ENCODE data around the gene ISCA2. TPM values are rescaled to one million over a fixed set of nuclear protein-coding genes. Genes with fewer than 3 reads are reported as not detected.

ISCA2 gene
- total and polyA plus RNA-seq, 9 donors, result 21.7 to 27.1 (median 24.5) TPM

GRCh38 chr14:74506411-74506851, 12.9 kb downstream of the ISCA2 start:
- 83% methylated on average over 13 of the region's 13 CpGs for WGBS (ENCODE audit: insufficient coverage)
- no peak overlapping the region for H3K4me3 ChIP-seq (ENCODE audit: low read length)

DNA sequence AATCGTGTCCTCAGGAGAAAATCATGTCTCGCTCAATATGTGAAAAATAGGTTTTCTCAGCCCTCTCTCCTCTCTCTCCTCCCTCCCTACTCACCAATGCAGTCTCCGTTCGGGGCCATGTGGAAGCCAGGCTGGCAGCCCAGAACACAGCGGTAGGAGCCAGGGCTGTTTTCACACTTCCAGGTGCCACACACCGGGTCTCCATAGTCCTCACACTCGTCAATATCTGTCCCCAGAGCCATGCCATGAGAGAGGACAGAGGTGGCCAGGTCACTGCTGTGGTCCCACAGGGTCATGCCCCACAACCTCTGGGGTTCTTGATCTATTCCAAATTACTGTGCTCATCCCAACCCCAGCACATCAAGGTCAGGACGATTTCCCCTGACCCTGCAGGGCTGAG, 13.5 kb downstream of the ISCA2 start:
- H3K27me3 ChIP-seq (ENCODE audit: control insufficient read depth, insufficient read depth, low read length), result peaks cover 17% of the 10 kb centered on the region
- no peak overlapping the region for H3K27ac ChIP-seq (ENCODE audit: low read length)
- H3K4me1 ChIP-seq (ENCODE audit: control insufficient read depth, insufficient read depth, low read length), result peaks cover 10% of the 10 kb centered on the region
- WGBS (ENCODE audit: insufficient coverage), result 59% methylated on average over 6 of the region's 8 CpGs
- no peaks in the 10 kb centered on the region for H3K9me3 ChIP-seq (replicated peaks; ENCODE audit: control insufficient read depth, low read depth, low read length)
- no peak for DNase-seq
- H3K4me3 ChIP-seq (ENCODE audit: low read length), result no peak overlapping the region
- H3K36me3 ChIP-seq (ENCODE audit: control insufficient read depth, insufficient read depth, low read length), result no peaks in the 10 kb centered on the region

More at GRCh38 chr14:74506411-74506851, 12.9 kb downstream of the ISCA2 start:
- Histone ChIP-seq H3K9me3 (replicated peaks; ENCODE audit: control insufficient read depth, low read depth, low read length) (no peaks in the 10 kb centered on the region), H3K27me3 (ENCODE audit: control insufficient read depth, insufficient read depth, low read length) (peaks cover 17% of the 10 kb centered on the region), H3K36me3 (ENCODE audit: control insufficient read depth, insufficient read depth, low read length) (no peaks in the 10 kb centered on the region), H3K4me1 (ENCODE audit: control insufficient read depth, insufficient read depth, low read length) (peaks cover 9% of the 10 kb centered on the region), H3K27ac (ENCODE audit: low read length) (no peak overlapping the region)
- no peak for DNase-seq

DNA sequence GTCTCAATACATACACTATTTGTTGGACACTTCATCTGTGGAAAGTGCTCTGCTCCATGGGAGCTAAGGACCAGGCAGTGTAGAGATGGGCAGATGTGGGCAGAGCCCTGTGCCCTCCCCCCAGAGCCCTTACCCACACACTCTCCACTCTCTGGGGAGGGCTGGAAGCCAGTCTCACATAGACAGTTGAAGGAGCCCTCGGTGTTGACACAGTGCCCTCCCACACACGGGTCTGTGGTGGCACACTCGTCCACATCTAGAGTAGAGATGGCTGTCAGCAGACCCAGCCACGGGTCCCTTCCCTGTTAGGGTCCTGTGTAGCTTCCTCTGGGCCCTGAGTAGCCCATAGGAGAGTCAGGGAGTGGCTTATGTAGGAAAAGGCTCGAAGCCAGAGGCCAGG, 14.3 kb downstream of the ISCA2 start:
- Histone ChIP-seq H3K4me3 (ENCODE audit: low read length) (no peak overlapping the region), H3K4me1 (ENCODE audit: control insufficient read depth, insufficient read depth, low read length) (peaks cover 10% of the 10 kb centered on the region), H3K27me3 (ENCODE audit: control insufficient read depth, insufficient read depth, low read length) (peaks cover 17% of the 10 kb centered on the region), H3K36me3 (ENCODE audit: control insufficient read depth, insufficient read depth, low read length) (no peaks in the 10 kb centered on the region), H3K27ac (ENCODE audit: low read length) (no peak overlapping the region), H3K9me3 (replicated peaks; ENCODE audit: control insufficient read depth, low read depth, low read length) (no peaks in the 10 kb centered on the region)
- no peak for DNase-seq
- 63% methylated on average over 1 of the region's 5 CpGs for WGBS (ENCODE audit: insufficient coverage)

DNA sequence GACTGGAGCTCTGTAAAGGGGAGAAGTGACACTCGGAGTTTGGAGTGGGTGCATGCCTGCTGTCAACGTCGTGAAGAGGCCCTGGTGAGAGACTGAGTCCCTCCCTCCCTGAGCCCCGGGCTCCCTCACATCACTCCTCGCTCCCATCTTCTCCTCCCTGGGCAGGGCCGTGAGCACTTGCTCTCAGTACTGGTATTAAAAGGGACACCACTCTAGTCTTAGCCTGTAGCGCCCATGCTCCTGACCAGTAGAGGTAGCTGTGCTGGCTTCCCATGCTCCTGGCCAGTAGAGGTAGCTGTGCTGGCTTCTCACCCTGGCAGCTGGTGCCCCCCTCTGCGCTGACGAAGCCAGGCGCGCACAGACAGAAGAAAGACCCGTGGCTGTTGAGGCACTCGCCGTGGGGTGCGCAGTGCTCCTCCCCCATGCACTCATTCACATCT, 14.7 kb downstream of the ISCA2 start:
- Histone ChIP-seq H3K4me3 (ENCODE audit: low read length) (no peak overlapping the region), H3K36me3 (ENCODE audit: control insufficient read depth, insufficient read depth, low read length) (no peaks in the 10 kb centered on the region), H3K9me3 (replicated peaks; ENCODE audit: control insufficient read depth, low read depth, low read length) (no peaks in the 10 kb centered on the region), H3K27me3 (ENCODE audit: control insufficient read depth, insufficient read depth, low read length) (peaks cover 17% of the 10 kb centered on the region), H3K4me1 (ENCODE audit: control insufficient read depth, insufficient read depth, low read length) (peaks cover 14% of the 10 kb centered on the region), H3K27ac (ENCODE audit: low read length) (no peak overlapping the region)
- DNase-seq, result no peak
- WGBS (ENCODE audit: insufficient coverage), result 31% methylated on average over 3 of the region's 15 CpGs

- no peak for DNase-seq
- 65% methylated on average over 13 of the region's 13 CpGs for WGBS (ENCODE audit: insufficient coverage)
- Histone ChIP-seq H3K27ac (ENCODE audit: low read length) (no peak overlapping the region), H3K36me3 (ENCODE audit: control insufficient read depth, insufficient read depth, low read length) (no peaks in the 10 kb centered on the region), H3K4me1 (ENCODE audit: control insufficient read depth, insufficient read depth, low read length) (peaks cover 16% of the 10 kb centered on the region), H3K4me3 (ENCODE audit: low read length) (no peak overlapping the region), H3K27me3 (ENCODE audit: control insufficient read depth, insufficient read depth, low read length) (peaks cover 17% of the 10 kb centered on the region), H3K9me3 (replicated peaks; ENCODE audit: control insufficient read depth, low read depth, low read length) (no peaks in the 10 kb centered on the region)
Measured at GRCh38 chr14:74508844-74509428, 15.4 kb downstream of the ISCA2 start.

DNA sequence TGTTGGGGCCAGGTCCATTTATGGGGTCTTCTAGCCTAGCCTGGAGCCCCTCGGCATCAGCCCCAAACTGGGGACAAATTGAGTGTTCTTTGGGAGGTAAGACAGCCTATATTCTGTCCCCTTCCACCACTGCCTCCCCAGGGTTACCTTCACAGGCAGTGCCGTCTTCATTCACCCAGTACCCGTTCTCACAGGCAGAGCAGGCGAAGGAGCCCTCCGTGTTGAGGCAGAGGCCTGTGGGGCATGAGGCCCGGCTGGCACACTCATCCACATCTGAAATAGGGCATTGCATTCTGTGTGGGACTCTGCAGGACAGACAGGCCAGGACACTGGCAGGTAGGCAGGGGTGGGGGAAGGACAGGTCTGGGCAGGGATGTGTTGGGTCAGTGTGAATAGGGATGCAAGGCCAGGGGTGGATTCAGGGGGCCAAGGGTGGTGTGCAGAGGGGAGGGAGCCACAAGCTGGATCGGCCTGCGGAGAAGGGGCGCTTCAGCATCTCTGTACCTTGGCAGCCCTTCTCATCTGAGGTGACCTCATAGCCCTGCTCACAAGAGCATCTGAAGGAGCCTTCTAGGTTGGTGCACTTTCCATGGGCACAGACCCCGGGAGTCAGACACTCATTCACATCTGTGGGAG, 16.1 kb downstream of the ISCA2 start:
- H3K4me3 ChIP-seq (ENCODE audit: low read length), result no peak overlapping the region
- H3K4me1 ChIP-seq (ENCODE audit: control insufficient read depth, insufficient read depth, low read length), result peaks cover 23% of the 10 kb centered on the region
- DNase-seq, result no peak
- 75% methylated on average over 7 of the region's 10 CpGs for WGBS (ENCODE audit: insufficient coverage)
- no peaks in the 10 kb centered on the region for H3K9me3 ChIP-seq (replicated peaks; ENCODE audit: control insufficient read depth, low read depth, low read length)
- no peaks in the 10 kb centered on the region for H3K36me3 ChIP-seq (ENCODE audit: control insufficient read depth, insufficient read depth, low read length)
- H3K27me3 ChIP-seq (ENCODE audit: control insufficient read depth, insufficient read depth, low read length), result peaks cover 17% of the 10 kb centered on the region
- no peak overlapping the region for H3K27ac ChIP-seq (ENCODE audit: low read length)

GRCh38 chr14:74510223-74510931, 16.8 kb downstream of the ISCA2 start:
- Histone ChIP-seq H3K27ac (ENCODE audit: low read length) (no peak overlapping the region), H3K9me3 (replicated peaks; ENCODE audit: control insufficient read depth, low read depth, low read length) (no peaks in the 10 kb centered on the region), H3K27me3 (ENCODE audit: control insufficient read depth, insufficient read depth, low read length) (peaks cover 17% of the 10 kb centered on the region), H3K36me3 (ENCODE audit: control insufficient read depth, insufficient read depth, low read length) (no peaks in the 10 kb centered on the region), H3K4me3 (ENCODE audit: low read length) (no peak overlapping the region), H3K4me1 (ENCODE audit: control insufficient read depth, insufficient read depth, low read length) (peaks cover 27% of the 10 kb centered on the region)
- 51% methylated on average over 10 of the region's 21 CpGs for WGBS (ENCODE audit: insufficient coverage)
- no peak for DNase-seq

- Histone ChIP-seq H3K9me3 (replicated peaks; ENCODE audit: control insufficient read depth, low read depth, low read length) (no peaks in the 10 kb centered on the region), H3K27ac (ENCODE audit: low read length) (no peak overlapping the region), H3K4me1 (ENCODE audit: control insufficient read depth, insufficient read depth, low read length) (peaks cover 27% of the 10 kb centered on the region), H3K27me3 (ENCODE audit: control insufficient read depth, insufficient read depth, low read length) (peaks cover 17% of the 10 kb centered on the region), H3K36me3 (ENCODE audit: control insufficient read depth, insufficient read depth, low read length) (no peaks in the 10 kb centered on the region), H3K4me3 (ENCODE audit: low read length) (no peak overlapping the region)
- WGBS (ENCODE audit: insufficient coverage), result 70% methylated on average over 8 of the region's 10 CpGs
- DNase-seq, result no peak
Measured at GRCh38 chr14:74510959-74511409, 17.4 kb downstream of the ISCA2 start.

GRCh38 chr14:74511966-74512830, 18.6 kb downstream of the ISCA2 start:
- H3K36me3 ChIP-seq (ENCODE audit: control insufficient read depth, insufficient read depth, low read length), result no peaks in the 10 kb centered on the region
- no peaks in the 10 kb centered on the region for H3K9me3 ChIP-seq (replicated peaks; ENCODE audit: control insufficient read depth, low read depth, low read length)
- no peak overlapping the region for H3K4me3 ChIP-seq (ENCODE audit: low read length)
- H3K4me1 ChIP-seq (ENCODE audit: control insufficient read depth, insufficient read depth, low read length), result peaks cover 27% of the 10 kb centered on the region
- H3K27ac ChIP-seq (ENCODE audit: low read length), result no peak overlapping the region
- 62% methylated on average over 4 of the region's 10 CpGs for WGBS (ENCODE audit: insufficient coverage)
- DNase-seq, result no peak
- peaks cover 17% of the 10 kb centered on the region for H3K27me3 ChIP-seq (ENCODE audit: control insufficient read depth, insufficient read depth, low read length)
